Fibroblast of lung (primary cell): ENCODE measurements around the gene CRPPA.

Experiments
- CTCF ChIP-seq, 2 donors: IDR thresholded peaks in 1 of 2; conservative IDR thresholded peaks in 1 of 2; 1 replicate in 1 of 2; 2 replicates in 1 of 2; pipeline ENCODE4 v1.5.1; 2011 to 2012; ENCODE audit warnings: low read length in 2 of 2, control low read depth in 1 of 2, inconsistent platforms in 1 of 2, low read depth in 1 of 2, mild to moderate bottlenecking in 1 of 2
- EZH2 ChIP-seq: IDR thresholded peaks from 2 replicates; pipeline ENCODE4 v1.5.1; 2012; ENCODE audit warnings: low read length, control low read depth, mild to moderate bottlenecking; ENCODE audit errors: missing control alignments

- no peak for TF ChIP-seq CTCF (conservative IDR thresholded peaks at IDR 0.05 in 1 of 2, IDR thresholded peaks at IDR 0.05 in 1 of 2; ENCODE audit: low read depth in 1 of 2, low read length in 2 of 2)
- TF ChIP-seq EZH2 = no peak
Observed at GRCh38 chr7:16396766-16397500, 24.4 kb downstream of the CRPPA start.
